Motor neuron (in vitro differentiated cells): ENCODE results near the gene VSTM2B. TPM values are rescaled to one million over a fixed set of nuclear protein-coding genes. Genes with fewer than 3 reads are reported as not detected.

Experiments used
- ATAC-seq, 8 experiments: fragments of 200-7000 bp; cut with Tn5 transposase; replicated peaks in 6 of 8; 2 replicates each; pipeline ENCODE4 v1.8.0; 2021; ENCODE audit warnings: mild to moderate bottlenecking in 8 of 8, moderate library complexity in 8 of 8
- H3K27ac ChIP-seq, 2 donors: fragments of 250-450 bp; sonication (Bioruptor Pico); 2 replicates each; pipeline ENCODE4 v1.9.0; 2021; ENCODE audit warnings: antibody characterized with exemption in 2 of 2, mild to moderate bottlenecking in 2 of 2, moderate library complexity in 1 of 2
- H3K4me1 ChIP-seq, 2 donors: fragments of 250-450 bp; sonication (Bioruptor Pico); replicated peaks in 1 of 2; 2 replicates each; pipeline ENCODE4 v1.6.1; 2021; ENCODE audit warnings: antibody characterized with exemption in 2 of 2, mild to moderate bottlenecking in 2 of 2, moderate library complexity in 1 of 2
- H3K4me3 ChIP-seq, 5 donors: fragments of 250-450 bp; sonication (Bioruptor Pico); 2 replicates each; pipeline ENCODE4 v1.9.0; 2021; ENCODE audit warnings: antibody characterized with exemption in 5 of 5, mild to moderate bottlenecking in 5 of 5, moderate library complexity in 4 of 5
- WGBS, 10 experiments: fragments of 450-650 bp; shearing (Covaris generic); methylation state at CpG; one replicate each; pipeline ENCODE4 v1.0.0; 2022; 5-methylcytosine and 5-hydroxymethylcytosine counted together
- in situ Hi-C, 9 experiments: fragments of 400-800 bp; cut with MboI; loops; one replicate each; pipeline ENCODE4 v1.15.0; 2021; ENCODE audit warnings: low sequenced_read_pairs in 9 of 9, low pct_unique_long_range_greater_than_20kb in 2 of 9; ENCODE audit not compliant: unreplicated experiment in 9 of 9
- total RNA-seq, 8 experiments: library from RNA; unstranded; fragments of 300-600 nt; gene quantifications; 2 replicates each; pipeline versions ENCODE4 v1.2.3 to v1.2.4, GENCODE V29; 2022

The VSTM2B gene
- total RNA-seq, 8 experiments from 2014 or later, result 0.31 to 8.8 (median 7.2) TPM; not detected in 2

GRCh38 chr19:29499261-29499920 lies 26.4 kb upstream of the VSTM2B start:
- no peak overlapping the region for H3K4me3 ChIP-seq
- no peak overlapping the region for H3K27ac ChIP-seq
- no peaks in the 10 kb centered on the region for H3K4me1 ChIP-seq
- 0 to 88% (median 60%) methylated on average over 1 to 6 of the region's 14 CpGs; no CpG with 5 or more reads in 4 of the 10 experiments for WGBS, 10 experiments
- in situ Hi-C loops, result loop anchor here in 1 of 9 experiments (25.0 kb wide), 1 partner anchor 212 kb away; no protein-coding TSS in a partner anchor
- ATAC-seq, result no peak

- no peak for ATAC-seq
- WGBS, 10 experiments, result 20 to 100% (median 83%) methylated on average over 1 to 12 of the region's 18 CpGs; no CpG with 5 or more reads in 5 of the 10 experiments
- no peaks in the 10 kb centered on the region for H3K4me1 ChIP-seq
- in situ Hi-C loops, result loop anchor here in 1 of 9 experiments (25.0 kb wide), 1 partner anchor 213 kb away; no protein-coding TSS in a partner anchor
- H3K27ac ChIP-seq, result no peak overlapping the region
- no peak overlapping the region for H3K4me3 ChIP-seq
Observed at GRCh38 chr19:29499921-29500590, 25.7 kb upstream of the VSTM2B start.

- no CpG with 5 or more reads among the region's 18 CpGs for WGBS, 10 experiments
Observed at GRCh38 chr19:29501816-29502580, 23.8 kb upstream of the VSTM2B start.

GRCh38 chr19:29502581-29502850 lies 23.3 kb upstream of the VSTM2B start:
- Histone ChIP-seq H3K4me1 (peaks cover 0 to 4% of the 10 kb centered on the region in 2 donors), H3K27ac (no peak overlapping the region), H3K4me3 (no peak overlapping the region)
- no peak for ATAC-seq
- 0 to 100% (median 86%) methylated on average over 1 to 3 of the region's 3 CpGs; no CpG with 5 or more reads in 4 of the 10 experiments for WGBS, 10 experiments
- in situ Hi-C loops, result no loop called here

More at GRCh38 chr19:29501816-29502580, 23.8 kb upstream of the VSTM2B start:
- no peak for ATAC-seq
- in situ Hi-C loops, result no loop called here
- Histone ChIP-seq H3K4me1 (peaks cover 0 to 4% of the 10 kb centered on the region in 2 donors), H3K4me3 (no peak overlapping the region), H3K27ac (no peak overlapping the region)

- Histone ChIP-seq H3K4me3 (no peak overlapping the region), H3K4me1 (peaks cover 0 to 4% of the 10 kb centered on the region in 2 donors), H3K27ac (no peak overlapping the region)
- peak in 1 of 8 experiments; percentile 21 for ATAC-seq
- in situ Hi-C loops, result no loop called here
- WGBS, 10 experiments, result 0 to 93% (median 68%) methylated on average over 1 to 11 of the region's 12 CpGs; no CpG with 5 or more reads in 1 of the 10 experiments
Observed at GRCh38 chr19:29503140-29503758, 22.5 kb upstream of the VSTM2B start.

GRCh38 chr19:29503785-29504184 lies 22.0 kb upstream of the VSTM2B start:
- Histone ChIP-seq H3K4me1 (peaks cover 0 to 4% of the 10 kb centered on the region in 2 donors), H3K27ac (no peak overlapping the region), H3K4me3 (no peak overlapping the region)
- WGBS, 10 experiments, result 19 to 100% (median 67%) methylated on average over 1 to 5 of the region's 10 CpGs; no CpG with 5 or more reads in 5 of the 10 experiments
- in situ Hi-C loops, result no loop called here
- ATAC-seq, result no peak

GRCh38 chr19:29504454-29504853 lies 21.3 kb upstream of the VSTM2B start:
- ATAC-seq, result no peak
- WGBS, 10 experiments, result 40 to 80% (median 65%) methylated on average over 1 to 2 of the region's 8 CpGs; no CpG with 5 or more reads in 6 of the 10 experiments
- in situ Hi-C loops, result no loop called here
- H3K4me3 ChIP-seq, result no peak overlapping the region
- H3K4me1 ChIP-seq, result peaks cover 0 to 4% of the 10 kb centered on the region in 2 donors
- H3K27ac ChIP-seq, result no peak overlapping the region

GRCh38 chr19:29505097-29505824 lies 20.5 kb upstream of the VSTM2B start:
- in situ Hi-C loops, result no loop called here
- Histone ChIP-seq H3K4me3 (no peak overlapping the region), H3K4me1 (peaks cover 0 to 4% of the 10 kb centered on the region in 2 donors), H3K27ac (no peak overlapping the region)
- ATAC-seq, result peak in 3 of 8 experiments; percentile 23 to 31 (median 31)
- 0 to 83% (median 50%) methylated on average over 1 to 7 of the region's 13 CpGs; no CpG with 5 or more reads in 4 of the 10 experiments for WGBS, 10 experiments

- in situ Hi-C loops, result no loop called here
- ATAC-seq, result no peak
- Histone ChIP-seq H3K27ac (no peak overlapping the region), H3K4me3 (no peak overlapping the region), H3K4me1 (peaks cover 0 to 4% of the 10 kb centered on the region in 2 donors)
- no CpG with 5 or more reads among the region's 1 CpG for WGBS, 10 experiments
Observed at GRCh38 chr19:29506619-29506911, 19.2 kb upstream of the VSTM2B start.

- H3K4me1 ChIP-seq, result peaks cover 0 to 4% of the 10 kb centered on the region in 2 donors
- no peak for ATAC-seq
- in situ Hi-C loops, result no loop called here
- H3K27ac ChIP-seq, result no peak overlapping the region
- H3K4me3 ChIP-seq, result no peak overlapping the region
- WGBS, 10 experiments, result 48 to 100% (median 85%) methylated on average over 1 to 14 of the region's 27 CpGs
Observed at GRCh38 chr19:29507081-29507860, 18.5 kb upstream of the VSTM2B start.

- no peak for ATAC-seq
- Histone ChIP-seq H3K4me1 (peaks cover 0 to 4% of the 10 kb centered on the region in 2 donors), H3K4me3 (no peak overlapping the region), H3K27ac (no peak overlapping the region)
- in situ Hi-C loops, result no loop called here
- 0 to 100% (median 29%) methylated on average over 1 of the region's 1 CpG; no CpG with 5 or more reads in 6 of the 10 experiments for WGBS, 10 experiments
Observed at GRCh38 chr19:29508181-29508580, 17.6 kb upstream of the VSTM2B start.

- no peak for ATAC-seq
- peaks cover 0 to 4% of the 10 kb centered on the region in 2 donors for H3K4me1 ChIP-seq
- H3K27ac ChIP-seq, result no peak overlapping the region
- in situ Hi-C loops, result no loop called here
- no peak overlapping the region for H3K4me3 ChIP-seq
- WGBS, 10 experiments, result 40 to 93% (median 82%) methylated on average over 2 to 8 of the region's 8 CpGs; no CpG with 5 or more reads in 5 of the 10 experiments
Observed at GRCh38 chr19:29509456-29509855, 16.3 kb upstream of the VSTM2B start.
